NCI-H1105 (cell line): Measurements from ENCODE around the gene GMCL2.
"Not testable (repeated sequence)": the region's sequence is repeated elsewhere in the genome, so short reads cannot be mapped to it uniquely, and the experiment has no call there.

ENCODE experiments used
- DNase-seq: peaks from one replicate; lab custom pipeline; 2025; lab: John Stamatoyannopoulos, UW

Gene GMCL2, protein sequence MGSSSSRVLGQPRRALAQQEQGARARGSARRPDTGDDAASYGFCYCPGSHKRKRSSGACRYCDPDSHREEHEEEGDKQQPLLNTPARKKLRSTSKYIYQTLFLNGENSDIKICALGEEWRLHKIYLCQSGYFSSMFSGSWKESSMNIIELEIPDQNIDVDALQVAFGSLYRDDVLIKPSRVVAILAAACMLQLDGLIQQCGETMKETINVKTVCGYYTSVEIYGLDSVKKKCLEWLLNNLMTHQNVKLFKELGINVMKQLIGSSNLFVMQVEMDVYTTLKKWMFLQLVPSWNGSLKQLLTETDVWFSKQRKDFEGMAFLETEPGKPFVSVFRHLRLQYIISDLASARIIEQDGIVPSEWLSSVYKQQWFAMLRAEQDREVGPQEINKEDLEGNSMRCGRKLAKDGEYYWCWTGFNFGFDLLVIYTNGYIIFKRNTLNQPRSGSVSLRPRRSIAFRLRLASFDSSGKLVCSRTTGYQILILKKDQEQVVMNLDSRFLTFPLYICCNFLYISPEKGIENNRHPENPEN

DNA sequence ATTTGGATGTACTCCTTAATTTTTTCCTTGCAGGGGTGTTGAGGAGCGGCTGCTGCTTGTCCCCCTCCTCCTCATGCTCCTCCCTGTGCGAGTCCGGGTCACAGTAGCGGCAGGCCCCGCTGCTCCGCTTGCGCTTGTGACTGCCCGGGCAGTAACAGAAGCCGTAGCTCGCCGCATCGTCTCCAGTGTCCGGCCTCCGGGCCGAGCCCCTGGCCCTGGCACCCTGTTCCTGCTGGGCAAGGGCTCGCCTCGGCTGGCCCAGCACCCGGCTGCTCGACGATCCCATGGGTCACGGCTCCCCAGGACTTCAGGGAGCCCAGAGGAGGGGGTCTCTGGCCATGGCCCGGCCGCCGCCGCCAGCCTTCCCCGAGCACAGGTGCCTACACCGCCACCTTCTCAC lies at the start of gene GMCL2:
Gene GMCL2 (minus strand): TSS at position 358 of the 400 bp plus-strand sequence. CDS start 72 bp downstream, at position 286.
- no peak for DNase-seq

DNA sequence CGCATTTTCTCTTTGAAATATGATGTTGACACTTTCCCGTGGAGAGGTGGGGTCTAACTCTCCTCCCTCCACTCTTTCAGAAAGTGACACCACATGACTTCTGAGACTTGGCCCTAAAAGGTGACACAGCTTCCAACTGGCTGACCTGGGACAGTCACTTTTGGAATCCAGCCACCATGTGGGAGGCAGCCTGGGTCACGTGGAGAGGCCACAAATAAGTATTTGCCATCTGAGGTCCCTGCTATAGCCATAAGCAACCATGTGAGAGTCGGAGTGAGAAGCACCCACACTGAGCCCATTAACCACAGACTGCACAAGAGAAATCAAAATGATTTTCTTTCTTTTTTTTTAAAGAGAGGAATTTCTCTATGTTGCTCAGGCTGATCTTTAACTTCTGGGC lies 49.5 kb upstream of the GMCL2 start:
- DNase-seq, result no peak

DNA sequence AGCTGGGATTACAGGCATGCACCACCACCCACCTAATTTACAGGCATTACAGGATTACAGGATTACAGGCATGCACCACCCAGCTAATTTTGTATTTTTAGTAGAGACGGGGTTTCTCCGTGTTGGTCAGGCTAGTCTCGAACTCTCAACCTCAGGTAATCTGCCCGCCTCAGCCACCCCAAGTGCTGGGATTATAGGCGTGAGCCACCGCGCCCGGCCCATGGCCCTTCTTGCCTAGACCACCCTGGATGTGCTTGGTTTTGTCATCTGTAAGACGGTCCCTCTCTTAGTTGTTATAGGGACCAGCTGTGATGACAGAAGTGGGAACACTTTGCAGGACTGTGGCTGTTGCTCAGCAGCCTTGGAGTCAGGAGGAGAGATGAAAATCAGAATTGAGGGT lies 49.0 kb upstream of the GMCL2 start:
- no peak for DNase-seq

DNA sequence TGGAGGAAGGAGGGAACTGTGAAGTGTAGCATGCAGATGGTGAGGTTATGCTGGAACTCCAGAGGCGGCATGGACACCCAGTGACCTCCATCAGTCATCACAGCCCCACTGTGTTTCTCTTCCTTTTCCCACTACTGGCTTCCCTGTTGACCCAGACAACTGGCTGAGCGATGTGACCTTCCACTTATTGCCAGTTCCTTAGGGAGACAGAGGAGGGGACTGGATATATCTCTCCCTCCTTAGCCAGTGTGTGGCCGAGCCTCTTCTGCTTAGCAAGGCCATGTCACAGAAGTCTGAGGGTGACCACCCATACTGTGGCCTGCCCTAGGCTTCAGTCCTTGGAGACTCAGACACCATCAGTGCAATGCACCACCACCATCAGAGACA lies 48.4 kb upstream of the GMCL2 start:
- no peak for DNase-seq

DNA sequence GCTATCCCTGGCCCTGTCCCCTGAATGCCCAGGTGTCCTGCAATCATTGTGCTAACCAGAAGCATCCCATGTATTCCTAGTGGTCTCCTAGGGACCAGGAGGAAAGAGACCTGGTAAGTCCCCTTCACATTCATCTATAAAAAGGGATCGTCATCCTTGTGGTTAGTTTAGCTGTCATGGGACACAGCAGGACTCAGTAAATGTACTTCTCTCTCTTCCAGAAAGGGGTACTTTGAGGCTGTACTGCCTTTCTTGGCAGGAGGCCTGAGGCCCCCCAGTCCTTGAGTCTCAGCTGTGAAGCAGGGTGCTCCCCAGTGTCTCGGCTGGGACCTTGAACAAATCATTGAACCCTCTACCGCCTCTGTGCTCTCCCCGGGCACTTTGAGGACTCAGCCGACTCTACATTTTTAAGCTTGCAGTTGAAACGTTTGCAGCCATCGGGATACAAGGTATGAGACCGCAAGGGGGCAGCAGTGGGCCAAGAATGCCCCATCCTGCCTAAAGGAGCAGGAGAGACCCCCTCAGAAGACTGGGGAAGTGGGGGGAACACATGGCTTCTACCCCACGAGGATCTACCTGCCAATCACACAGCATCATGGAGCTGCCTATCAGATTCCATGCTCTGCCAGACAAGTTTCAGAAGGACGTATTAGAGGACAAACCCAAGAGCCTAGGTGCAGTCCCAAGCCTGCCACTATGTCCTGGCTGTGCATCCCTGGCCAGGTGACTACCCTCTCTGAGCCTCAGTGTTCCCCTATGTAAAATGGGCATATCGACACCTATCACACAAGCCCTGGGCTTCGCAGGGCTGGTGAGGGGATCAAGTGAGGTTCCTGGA lies 47.8 kb upstream of the GMCL2 start:
- no peak for DNase-seq

DNA sequence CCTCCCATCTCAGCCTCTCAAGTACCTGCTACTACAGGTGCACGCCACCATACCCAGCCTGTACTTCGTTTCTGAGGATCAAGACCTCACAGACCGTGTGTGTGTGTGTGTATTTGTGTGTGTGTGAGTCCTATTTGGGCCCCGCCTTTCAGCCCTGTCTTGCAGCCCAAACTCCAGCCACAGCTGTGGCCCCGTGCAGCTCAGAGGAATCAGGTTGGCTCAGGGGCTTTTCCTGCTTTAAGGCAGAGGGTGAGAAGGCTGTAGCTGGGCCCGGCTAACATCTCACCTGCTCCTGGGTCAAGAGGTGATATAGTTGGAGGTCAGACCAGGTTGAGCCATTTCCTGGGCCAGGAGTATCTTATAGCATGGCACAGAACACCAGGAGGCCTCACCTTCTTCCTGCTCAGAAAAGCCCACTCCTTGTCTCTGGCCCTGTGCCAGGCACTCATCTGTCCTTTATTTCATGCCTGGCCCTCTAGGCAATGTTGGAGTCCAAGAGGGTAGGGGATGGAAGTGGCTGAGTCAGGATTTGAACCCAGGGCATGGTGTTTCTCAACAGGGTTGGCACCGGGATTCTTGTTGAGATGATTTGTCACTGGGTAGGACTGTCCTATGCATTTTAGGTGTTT lies 47.1 kb upstream of the GMCL2 start:
- DNase-seq, result no peak

DNA sequence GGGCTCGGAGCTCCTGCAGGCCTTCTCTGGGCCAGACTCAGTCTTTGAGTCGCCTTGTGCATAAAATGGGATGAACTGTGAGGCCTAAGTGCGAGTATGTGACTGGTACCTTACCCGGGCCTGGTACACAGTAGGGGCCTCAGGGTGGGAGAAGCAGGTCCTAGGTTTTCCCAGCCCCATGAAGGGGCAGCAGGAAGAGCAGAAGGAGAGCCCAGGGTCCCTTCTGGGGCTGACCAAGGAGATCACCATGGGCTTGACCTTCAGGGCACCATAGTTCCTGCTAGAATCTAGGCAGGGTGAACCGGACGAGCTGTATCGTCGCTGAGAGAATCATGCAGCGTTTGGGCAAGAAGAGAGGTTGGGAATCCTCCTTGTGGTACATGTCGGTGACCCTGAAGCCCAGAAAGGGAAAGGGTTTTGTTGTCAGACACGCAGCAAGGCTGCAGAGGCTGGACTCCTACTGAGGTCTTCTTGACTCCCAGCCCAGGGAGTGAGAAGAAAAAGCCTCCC lies 45.8 kb upstream of the GMCL2 start:
- DNase-seq, result no peak

DNA sequence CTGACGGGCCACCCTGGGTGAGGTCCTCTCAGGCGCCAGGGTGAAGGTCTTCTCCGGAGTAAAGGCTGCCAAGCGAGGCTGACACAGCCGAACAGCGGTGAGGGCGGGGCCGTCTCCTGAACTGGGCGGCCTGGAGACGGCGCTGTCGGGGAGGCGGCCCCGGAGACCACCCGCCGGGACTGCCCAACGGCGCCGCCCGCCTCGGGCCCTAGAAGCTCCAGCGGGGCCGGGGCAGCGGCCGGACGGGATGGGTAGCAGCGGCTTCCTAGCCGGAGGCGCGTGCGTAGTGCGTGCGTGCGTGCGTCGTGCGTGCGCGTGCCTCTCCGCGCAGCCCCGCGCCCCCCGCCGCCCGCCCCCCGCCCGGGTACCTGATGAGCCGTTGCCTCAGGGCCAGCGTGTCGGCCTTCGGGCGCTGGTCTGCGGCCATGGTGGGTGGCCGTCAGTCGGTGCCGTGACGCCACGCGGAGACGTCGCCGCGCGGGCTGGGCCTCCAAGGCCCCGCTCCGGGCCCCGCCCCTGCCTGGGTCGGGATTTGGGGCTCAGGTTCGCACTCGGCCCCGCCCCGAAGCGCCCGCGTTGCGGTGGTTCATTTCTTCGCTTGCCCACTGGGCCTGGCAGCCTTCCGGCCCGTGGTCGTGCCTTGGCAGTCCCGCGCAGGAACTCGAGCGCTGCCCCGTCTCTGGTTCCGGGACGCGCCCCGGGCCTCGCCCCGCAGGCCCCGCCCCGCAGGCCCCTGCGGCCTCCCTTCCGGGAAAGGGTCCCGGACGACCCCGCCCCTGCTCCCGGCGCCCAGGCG lies 45.2 kb upstream of the GMCL2 start, which contains the start of gene PHYKPL:
Gene PHYKPL (minus strand): TSS at position 679 of the 796 bp plus-strand sequence. CDS start 252 bp downstream, at position 427.
- DNase-seq, result peak; percentile 35

DNA sequence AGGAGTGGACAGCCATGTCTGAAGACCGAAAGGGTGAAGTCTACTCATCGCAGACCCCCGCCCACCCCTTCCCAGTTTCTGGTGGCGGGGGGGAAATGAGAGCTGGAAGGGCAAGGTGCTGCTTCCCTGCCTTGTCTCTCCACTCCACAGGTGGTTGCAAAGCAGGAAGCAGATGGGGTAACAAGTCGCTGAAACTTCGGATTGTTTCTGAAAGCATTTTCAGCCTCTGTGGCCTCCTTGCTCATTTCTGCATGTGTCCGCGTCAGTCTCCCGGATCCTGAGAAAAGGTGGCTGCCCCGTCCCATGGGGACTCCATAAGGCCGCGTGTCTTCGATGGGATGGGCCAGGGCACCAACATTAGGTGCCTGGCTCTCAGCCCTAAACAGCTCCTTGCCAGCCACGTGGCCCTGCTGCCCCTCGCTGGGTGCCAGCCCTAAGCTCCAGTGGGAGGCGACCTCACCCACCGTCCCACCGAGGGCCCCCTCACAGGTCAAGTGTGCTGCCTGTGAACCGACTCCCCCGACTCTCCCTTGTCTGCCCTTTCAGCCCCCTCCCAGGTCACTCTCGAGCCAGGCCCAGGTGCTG lies 44.5 kb upstream of the GMCL2 start:
- no peak for DNase-seq

DNA sequence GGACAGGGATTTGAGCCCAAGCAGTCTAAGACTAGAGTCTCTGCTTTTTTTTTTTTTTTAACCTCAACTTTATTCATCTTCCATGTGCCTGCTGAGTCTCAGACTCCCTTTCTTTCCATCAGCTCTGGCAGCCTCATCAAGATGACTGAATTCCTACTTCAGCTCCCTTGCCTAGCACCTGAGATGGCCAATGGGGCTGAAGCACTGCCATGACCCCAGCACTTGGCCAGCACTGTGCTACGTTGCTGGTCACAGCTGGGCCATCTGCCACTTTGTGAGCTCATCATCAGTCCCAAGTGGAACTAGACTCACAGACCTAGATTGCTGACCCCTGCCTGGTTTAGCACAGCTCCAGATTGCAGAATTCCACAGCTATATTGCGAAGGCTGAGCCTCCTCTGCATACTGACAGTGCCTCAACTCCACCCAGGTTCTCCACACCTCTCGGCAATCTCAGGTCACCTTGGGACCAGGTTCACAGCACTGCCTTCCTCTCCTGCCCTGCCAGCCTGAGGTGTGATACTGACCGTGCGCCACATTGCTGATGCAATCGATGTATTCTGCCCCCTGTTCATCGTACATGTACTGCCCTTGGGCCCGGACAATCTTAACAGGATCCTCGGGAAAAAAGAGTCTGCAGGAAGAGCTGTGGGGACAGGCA lies 43.8 kb upstream of the GMCL2 start:
- no peak for DNase-seq

DNA sequence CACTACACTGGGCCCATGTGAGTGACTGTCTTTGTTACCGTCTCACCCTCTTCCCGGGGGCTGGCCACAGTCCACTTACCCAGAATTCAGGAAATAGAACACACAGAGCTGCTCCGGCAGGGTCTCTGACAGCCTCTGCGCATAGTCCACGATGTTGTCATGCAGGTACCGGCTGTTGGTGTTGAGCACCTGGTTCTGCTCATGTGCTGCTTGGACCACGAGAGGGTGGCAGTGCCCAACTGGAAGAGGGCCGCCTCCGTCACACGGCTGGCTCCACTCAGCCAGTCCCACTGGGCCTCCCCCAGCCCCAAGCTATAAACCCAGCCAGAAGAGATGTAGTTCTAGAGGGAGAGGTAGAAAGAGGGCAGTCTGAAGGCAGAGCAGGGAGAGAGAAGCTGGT lies 42.7 kb upstream of the GMCL2 start:
- DNase-seq, result no peak

DNA sequence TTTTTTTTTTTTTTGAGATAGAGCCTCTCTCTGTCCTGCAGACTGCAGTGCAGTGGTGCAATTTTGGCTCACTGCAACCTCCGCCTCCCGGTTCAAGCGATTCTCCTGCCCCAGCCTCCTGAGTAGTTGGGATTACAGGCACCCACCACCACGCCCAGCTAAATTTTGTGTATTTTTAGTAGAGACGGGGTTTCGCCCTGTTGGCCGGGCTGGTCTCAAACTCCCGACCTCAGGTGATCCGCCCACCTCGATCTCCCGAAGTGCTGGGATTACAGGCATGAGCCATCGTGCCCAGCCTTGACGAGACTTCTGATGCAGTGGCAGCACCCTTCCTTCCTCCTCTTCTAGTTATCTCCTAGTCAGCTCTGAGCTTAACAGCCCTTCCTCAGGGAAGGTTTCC lies 41.9 kb upstream of the GMCL2 start:
- not testable (repeated sequence) for DNase-seq

DNA sequence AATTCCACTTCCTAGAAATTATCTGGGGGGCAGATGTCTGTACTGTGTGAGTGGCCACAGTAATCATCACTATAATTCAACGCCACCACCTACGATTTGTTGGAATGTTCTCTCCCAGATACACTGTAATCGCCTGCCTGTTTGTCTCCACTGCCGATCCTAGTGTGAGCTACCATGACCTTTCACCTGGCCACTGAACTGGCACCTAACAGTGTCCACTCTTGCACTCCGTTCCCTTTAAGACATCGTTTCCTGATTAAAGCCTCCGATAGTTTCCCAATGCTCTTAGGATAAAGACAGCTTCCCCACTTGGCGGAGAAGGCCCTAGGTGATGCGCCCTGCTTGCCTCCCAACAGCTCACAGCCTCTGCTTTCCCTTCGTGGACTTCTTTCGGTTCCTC lies 41.4 kb upstream of the GMCL2 start:
- DNase-seq, result no peak

DNA sequence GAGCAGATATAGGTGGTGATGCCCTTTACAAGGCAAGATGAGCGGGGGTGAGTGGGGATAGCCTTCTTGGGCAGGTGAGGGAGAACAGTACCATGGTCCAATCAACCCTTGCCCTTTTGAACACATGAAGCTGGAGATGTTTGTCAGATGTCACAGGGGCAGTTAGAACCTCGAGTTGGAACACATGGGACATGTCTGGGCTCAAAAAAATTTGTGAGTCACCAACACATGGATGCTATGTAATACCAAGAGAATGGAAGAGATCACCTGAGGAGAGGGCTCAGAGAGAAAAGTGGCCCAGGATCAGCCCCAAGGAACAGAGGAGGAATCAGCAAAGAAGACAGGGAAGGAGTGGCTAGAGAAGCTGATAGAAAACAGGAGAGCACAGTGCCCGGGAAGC lies 40.8 kb upstream of the GMCL2 start:
- DNase-seq, result no peak

DNA sequence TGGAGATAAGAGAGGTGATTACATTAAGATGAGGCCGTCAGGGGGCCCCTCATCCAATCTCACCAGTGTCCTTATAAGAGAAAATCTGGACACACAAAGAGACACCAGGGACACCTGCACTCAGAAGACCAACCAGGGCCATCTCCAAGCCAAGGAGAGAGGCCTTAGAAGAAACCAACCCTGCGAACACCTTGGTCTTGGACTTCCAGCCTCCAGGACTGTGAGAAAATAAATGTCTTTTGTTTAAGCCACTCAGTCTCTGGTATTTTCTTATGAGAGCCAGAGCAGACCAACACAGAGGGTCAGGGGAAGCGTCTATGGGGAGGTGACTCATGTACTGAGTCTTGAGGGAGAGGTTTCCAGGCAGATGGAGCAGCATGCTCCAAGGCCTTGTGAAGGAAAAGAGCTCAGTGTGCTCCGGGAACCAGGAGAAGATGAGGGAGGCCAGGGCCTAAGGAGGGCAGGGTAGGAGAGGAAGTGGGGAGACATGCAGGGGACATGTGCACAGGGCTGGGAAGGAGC lies 40.0 kb upstream of the GMCL2 start:
- DNase-seq, result no peak

DNA sequence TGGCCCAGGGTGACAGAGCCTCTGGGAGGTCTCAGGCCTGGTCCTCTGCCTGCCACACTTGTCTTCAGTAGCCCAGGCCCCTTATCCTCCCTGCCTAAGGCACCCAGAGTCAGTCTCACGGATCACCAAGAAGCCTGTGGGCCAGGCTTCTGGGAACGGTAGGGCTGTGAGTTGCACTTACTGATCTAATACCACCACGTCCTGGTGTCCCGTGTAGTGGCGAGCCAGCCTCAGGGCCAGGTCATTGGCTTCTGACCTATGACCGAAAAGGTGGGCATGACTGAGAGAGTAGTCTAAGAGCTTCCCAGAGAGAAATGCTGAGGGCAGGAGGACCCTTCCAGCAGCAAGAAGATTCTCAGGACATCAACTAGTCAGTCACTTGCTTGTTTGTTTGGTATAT lies 38.0 kb upstream of the GMCL2 start:
- DNase-seq, result no peak

DNA sequence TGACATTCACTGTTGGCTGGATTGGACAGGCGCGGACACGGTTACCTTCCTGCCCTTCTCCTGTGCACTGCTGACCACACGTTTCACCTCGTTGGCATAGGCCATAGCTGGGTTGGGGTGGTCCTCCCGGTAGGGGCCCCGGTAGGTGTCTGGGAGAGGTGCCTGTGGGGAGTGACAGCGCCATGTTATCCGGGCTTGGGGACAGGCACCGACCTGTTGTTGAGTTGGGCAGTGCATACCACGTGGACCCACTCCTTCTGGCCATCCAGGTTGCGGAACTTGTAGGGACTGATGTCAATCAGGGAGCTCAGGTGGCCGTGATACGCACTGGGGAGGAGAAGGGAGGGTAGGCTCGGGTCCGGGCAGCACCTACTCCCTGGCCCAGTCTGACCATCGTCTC lies 37.2 kb upstream of the GMCL2 start:
- no peak for DNase-seq

DNA sequence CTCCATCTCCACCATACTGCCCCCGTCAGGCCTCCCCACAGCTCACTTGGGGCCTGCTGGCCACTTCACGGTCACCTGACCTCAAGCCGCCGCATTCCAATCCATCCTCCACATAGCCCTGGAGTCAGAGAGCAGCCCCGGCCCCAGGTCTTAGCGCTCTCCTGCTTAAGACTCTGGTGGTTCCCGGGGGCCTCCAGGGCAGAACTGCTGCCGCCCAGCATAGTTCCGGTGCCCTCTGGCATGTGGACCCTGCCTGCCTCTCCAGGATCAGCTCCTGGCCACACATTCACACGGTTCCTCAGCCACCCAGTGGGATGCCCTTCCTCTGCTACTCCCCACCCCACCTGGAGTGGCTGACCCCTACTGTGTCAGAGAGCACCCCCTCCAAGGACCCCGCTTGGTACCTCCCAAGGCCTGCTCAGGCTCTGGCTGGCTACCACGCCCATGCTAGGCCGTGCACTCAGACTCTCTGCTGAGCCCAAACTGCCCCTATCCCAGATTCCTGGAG lies 36.7 kb upstream of the GMCL2 start:
- DNase-seq, result no peak

DNA sequence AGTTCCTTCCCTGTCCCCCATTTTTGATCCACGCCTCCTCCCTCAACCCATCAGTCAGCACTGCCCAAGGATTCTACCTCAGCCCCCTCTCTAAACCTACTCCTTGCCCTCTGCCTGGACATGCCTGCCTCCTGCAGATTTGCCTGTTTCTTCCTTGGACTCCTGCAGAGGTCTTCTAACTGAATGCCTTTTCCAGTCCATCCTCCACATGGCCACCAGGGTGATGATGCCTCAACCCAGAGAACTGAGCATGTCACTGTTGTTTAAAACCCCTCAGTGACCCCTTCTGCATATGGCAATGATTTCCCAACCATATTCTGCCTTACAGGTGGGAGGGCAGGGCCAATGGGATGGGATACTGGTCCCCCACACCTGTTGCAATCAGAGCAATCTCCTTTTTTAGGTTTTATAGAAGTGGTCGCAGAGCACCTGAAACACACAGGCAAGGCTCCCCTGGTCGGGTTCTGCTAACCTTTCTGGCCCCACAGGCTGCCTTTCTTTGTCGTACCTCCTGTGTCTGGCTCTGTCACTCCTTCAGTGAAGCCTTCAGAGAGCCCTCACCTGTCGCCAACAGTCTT lies 36.1 kb upstream of the GMCL2 start:
- DNase-seq, result no peak

DNA sequence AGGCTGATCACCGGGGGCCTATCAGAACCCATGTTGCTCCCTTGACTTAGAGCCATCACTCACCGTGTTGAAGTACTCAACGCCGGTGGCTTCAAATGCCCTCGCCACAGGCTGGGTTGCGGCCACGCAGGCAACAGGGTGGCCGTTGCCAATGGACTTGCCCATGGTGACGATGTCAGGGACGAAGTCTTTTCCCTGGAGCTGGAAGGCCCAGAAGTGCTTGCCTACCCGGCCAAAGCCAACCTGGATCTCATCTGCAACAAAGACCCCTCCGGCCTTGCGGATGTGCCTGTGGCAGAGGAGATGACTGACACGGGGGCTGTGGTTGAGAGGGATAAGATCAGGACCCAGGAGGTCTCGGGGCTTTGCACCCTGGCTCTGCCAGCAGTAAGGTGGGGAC lies 35.1 kb upstream of the GMCL2 start:
- no peak for DNase-seq
